IMR-90 (cell line): ENCODE data around the gene SLC4A7. TPM values are rescaled to one million over a fixed set of nuclear protein-coding genes. Genes with fewer than 3 reads are reported as not detected.

Experiments
- microRNA-seq, 2 experiments: library from miRNA; stranded (forward) in 1 of 2; unstranded in 1 of 2; fragments of 10-50 nt in 1 of 2; fragments of <30 nt in 1 of 2; gene quantifications in 1 of 2; microRNA quantifications in 1 of 2; one replicate each; pipeline versions ENCODE3 to v1.1.0; 2013 to 2020; ENCODE audit not compliant: insufficient read depth in 1 of 2, insufficient read length in 1 of 2, unreplicated experiment in 1 of 2
- polyA plus RNA-seq, 3 experiments: library from polyadenylated mRNA; depleted of rRNA; stranded (reverse); fragments of >200 nt; gene quantifications; 2 replicates each; pipeline ENCODE4 v1.2.3, GENCODE V29; 2012; ENCODE audit warnings: low replicate concordance in 1 of 3
- small RNA-seq, 5 experiments: library from RNA; depleted of rRNA; stranded (forward); fragments of <200 nt; gene quantifications; one replicate each; pipeline ENCODE3, GENCODE V24; 2012
- total RNA-seq: library from RNA; depleted of rRNA; stranded (reverse); fragments of >200 nt; gene quantifications from 2 replicates; pipeline ENCODE4 v1.2.3, GENCODE V29; 2012; rRNA removed

SLC4A7 gene
- total and polyA plus RNA-seq, 2 of the 4 experiments (the other 2 are of a cell fraction) = 17.7 to 50.4 TPM

Small RNA genes lying within 50 kb of the gene (microRNA-seq; reads per million reads assigned to microRNA genes)
- gene AC137675.1 (ENCODE audit: insufficient read depth, insufficient read length) (not detected), gene RNU1-96P (ENCODE audit: insufficient read depth, insufficient read length) (not detected)

Small RNA genes lying within 50 kb of the gene (small RNA-seq; reads per million reads assigned to genes)
- gene AC137675.1 (0 reads per million in 5 experiments), gene RNU1-96P (0 reads per million in 5 experiments)

Other genes with a start within 250 kb of the SLC4A7 start
- 6.6 and 7.5 TPM in 2 replicates for gene NEK10, start 115.0 kb downstream of the SLC4A7 start, total RNA-seq
- 1.4 and 2.2 TPM in 2 replicates for gene NEK10, start 115.0 kb downstream of the SLC4A7 start, polyA plus RNA-seq (2012; rRNA removed)
- gene EOMES, start 237.9 kb upstream of the SLC4A7 start, total RNA-seq = not detected in 2 replicates
- gene EOMES, start 237.9 kb upstream of the SLC4A7 start, polyA plus RNA-seq (2012; rRNA removed) = not detected in 2 replicates